NB4 (cell line): ENCODE measurements around the gene PHF21B.

Experiments
- POLR2A ChIP-seq: IDR thresholded peaks from 2 replicates; pipeline ENCODE4 v1.6.1; 2011; ENCODE audit warnings: mild to moderate bottlenecking; ENCODE audit not compliant: insufficient read length; ENCODE audit errors: extremely low read depth
- TF ChIP-seq, protein P1 (sequence below): IDR thresholded peaks from one replicate; pipeline ENCODE4 v1.5.1; 2012; ENCODE audit warnings: low read depth, low read length

GRCh38 chr22:44979154-44979553 lies 30.7 kb downstream of the PHF21B start:
- TF ChIP-seq, protein P1, sequence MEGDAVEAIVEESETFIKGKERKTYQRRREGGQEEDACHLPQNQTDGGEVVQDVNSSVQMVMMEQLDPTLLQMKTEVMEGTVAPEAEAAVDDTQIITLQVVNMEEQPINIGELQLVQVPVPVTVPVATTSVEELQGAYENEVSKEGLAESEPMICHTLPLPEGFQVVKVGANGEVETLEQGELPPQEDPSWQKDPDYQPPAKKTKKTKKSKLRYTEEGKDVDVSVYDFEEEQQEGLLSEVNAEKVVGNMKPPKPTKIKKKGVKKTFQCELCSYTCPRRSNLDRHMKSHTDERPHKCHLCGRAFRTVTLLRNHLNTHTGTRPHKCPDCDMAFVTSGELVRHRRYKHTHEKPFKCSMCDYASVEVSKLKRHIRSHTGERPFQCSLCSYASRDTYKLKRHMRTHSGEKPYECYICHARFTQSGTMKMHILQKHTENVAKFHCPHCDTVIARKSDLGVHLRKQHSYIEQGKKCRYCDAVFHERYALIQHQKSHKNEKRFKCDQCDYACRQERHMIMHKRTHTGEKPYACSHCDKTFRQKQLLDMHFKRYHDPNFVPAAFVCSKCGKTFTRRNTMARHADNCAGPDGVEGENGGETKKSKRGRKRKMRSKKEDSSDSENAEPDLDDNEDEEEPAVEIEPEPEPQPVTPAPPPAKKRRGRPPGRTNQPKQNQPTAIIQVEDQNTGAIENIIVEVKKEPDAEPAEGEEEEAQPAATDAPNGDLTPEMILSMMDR, result no peak
- no peak for TF ChIP-seq POLR2A
